ENCODE results near the gene TRIO. TPM values are rescaled to one million over a fixed set of nuclear protein-coding genes. Genes with fewer than 3 reads are reported as not detected.

TRIO gene
- total RNA-seq, 1 experiment from 2014 or later = 99.8 TPM

DNA sequence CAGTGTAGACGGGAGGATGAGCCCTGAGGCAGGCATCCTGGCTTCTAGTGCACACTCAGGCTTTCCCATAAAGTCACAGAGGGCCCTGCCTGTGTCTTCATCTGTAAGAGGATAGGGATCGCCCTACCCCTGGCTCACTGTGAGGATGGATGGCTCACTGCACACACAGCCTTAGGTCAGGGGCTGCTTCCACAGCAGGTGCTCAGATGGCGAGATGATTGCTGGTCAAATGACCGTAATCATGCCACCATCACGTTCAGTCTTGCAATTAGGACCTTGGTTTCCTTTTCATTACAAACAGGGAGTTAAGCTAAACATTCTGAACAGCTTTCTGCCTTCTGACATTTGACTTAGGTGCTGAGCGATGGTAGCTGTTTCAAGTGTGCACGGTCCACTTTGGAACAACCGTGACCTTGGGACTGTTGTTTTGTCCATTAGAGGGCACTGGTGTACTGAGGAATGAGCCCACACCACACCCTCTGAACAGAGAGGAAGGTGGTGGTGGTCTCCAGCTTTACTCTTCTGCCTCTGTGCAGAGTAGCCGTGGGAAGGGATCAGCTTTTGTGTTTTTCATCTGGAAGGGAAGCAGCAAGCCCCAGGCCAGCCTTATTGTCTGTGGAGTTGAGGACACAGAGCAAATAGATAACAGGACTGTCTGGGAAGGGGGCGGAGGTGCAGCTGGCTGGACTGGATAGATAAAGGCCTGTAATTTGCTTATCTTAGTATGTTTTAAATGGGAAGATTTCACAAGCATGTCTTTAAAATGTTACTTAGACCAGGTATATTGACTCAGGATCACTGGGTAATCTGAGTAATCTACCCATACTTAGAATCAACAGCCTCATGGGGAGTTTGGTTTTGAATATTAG lies 183.1 kb downstream of the TRIO start:
- no TSS peak for BruUV-seq (replicated peaks)
- ChIA-PET POLR2A (ENCODE audit: low non-redundant PET) (no interaction called here), CTCF (no interaction called here)
- Histone ChIP-seq H3K4me3 (ENCODE audit: low read depth, low read length, poor library complexity, severe bottlenecking) (no peak overlapping the region), H3K27me3 (replicated peaks; ENCODE audit: insufficient read depth, low read depth, low read length, poor library complexity) (no peaks in the 10 kb centered on the region), H3K36me3 (ENCODE audit: insufficient read depth, low read length, poor library complexity, severe bottlenecking) (no peaks in the 10 kb centered on the region), H3K9me3 (ENCODE audit: low read depth, low read length, poor library complexity, severe bottlenecking) (no peaks in the 10 kb centered on the region), H3K27ac (ENCODE audit: low read depth, low read length, poor library complexity, severe bottlenecking) (no peak overlapping the region), H3K4me1 (ENCODE audit: insufficient read depth, low read length, poor library complexity, severe bottlenecking) (no peaks in the 10 kb centered on the region)
- no peak for TF ChIP-seq EZH2 (IDR thresholded peaks at IDR 0.05; ENCODE audit: borderline replicate concordance, low read depth, low read length, poor library complexity, severe bottlenecking)
- TF ChIP-seq, protein P1, sequence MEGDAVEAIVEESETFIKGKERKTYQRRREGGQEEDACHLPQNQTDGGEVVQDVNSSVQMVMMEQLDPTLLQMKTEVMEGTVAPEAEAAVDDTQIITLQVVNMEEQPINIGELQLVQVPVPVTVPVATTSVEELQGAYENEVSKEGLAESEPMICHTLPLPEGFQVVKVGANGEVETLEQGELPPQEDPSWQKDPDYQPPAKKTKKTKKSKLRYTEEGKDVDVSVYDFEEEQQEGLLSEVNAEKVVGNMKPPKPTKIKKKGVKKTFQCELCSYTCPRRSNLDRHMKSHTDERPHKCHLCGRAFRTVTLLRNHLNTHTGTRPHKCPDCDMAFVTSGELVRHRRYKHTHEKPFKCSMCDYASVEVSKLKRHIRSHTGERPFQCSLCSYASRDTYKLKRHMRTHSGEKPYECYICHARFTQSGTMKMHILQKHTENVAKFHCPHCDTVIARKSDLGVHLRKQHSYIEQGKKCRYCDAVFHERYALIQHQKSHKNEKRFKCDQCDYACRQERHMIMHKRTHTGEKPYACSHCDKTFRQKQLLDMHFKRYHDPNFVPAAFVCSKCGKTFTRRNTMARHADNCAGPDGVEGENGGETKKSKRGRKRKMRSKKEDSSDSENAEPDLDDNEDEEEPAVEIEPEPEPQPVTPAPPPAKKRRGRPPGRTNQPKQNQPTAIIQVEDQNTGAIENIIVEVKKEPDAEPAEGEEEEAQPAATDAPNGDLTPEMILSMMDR (conservative IDR thresholded peaks at IDR 0.05; ENCODE audit: low read depth, low read length) = 0 out of 2 replicates have a peak, but pooled peaks have one; percentile 28
- DNase-seq (ENCODE audit: low spot score) = no peak
- intact Hi-C loops (cut with micrococcal nuclease; ENCODE audit: unreplicated experiment) = no loop called here

DNA sequence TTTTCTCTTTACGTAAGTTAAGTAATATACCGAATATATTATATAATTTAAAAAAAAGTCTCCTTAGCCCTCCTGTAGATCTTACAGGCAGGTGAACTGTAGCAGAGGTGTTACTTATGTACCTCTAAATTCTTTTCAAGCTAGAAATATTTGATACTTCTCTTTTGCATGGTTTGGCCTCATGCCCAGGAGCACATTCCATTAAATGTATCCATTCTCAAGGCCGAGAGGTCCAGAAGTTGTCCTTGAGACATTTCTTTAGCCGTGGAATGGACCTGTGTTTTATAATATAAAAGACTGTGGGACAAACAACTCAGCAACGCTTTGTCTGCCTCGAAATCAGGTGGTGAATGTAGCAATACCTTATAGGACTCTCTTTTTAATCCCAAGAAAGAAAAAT lies 184.5 kb downstream of the TRIO start:
- ChIA-PET CTCF (no interaction called here), POLR2A (ENCODE audit: low non-redundant PET) (no interaction called here)
- Histone ChIP-seq H3K9me3 (ENCODE audit: low read depth, low read length, poor library complexity, severe bottlenecking) (no peaks in the 10 kb centered on the region), H3K27me3 (replicated peaks; ENCODE audit: insufficient read depth, low read depth, low read length, poor library complexity) (no peaks in the 10 kb centered on the region), H3K4me3 (ENCODE audit: low read depth, low read length, poor library complexity, severe bottlenecking) (no peak overlapping the region), H3K27ac (ENCODE audit: low read depth, low read length, poor library complexity, severe bottlenecking) (no peak overlapping the region), H3K36me3 (ENCODE audit: insufficient read depth, low read length, poor library complexity, severe bottlenecking) (no peaks in the 10 kb centered on the region), H3K4me1 (ENCODE audit: insufficient read depth, low read length, poor library complexity, severe bottlenecking) (no peaks in the 10 kb centered on the region)
- intact Hi-C loops (cut with micrococcal nuclease; ENCODE audit: unreplicated experiment) = no loop called here
- no TSS peak for BruUV-seq (replicated peaks)
- TF ChIP-seq, protein P1 (conservative IDR thresholded peaks at IDR 0.05; ENCODE audit: low read depth, low read length) = no peak
- DNase-seq (ENCODE audit: low spot score) = no peak

DNA sequence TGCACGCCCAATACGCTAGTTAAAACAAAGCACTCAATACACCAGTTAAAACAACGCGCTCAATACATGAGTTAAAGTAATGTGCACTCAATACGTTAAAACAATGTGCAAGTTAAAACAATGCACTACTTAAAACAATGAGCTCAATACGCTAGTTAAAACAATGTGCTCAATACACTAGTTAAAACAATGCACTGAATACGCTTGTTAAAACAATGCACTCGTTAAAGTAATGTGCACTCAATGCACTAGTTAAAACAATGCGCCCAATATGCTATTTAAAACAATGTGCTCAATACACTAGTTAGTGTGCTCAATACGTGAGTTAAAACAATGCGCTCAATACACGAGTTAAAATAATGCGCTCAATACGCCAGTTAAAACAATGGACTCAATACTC lies 185.0 kb downstream of the TRIO start:
- no peaks in the 10 kb centered on the region for H3K27me3 ChIP-seq (replicated peaks; ENCODE audit: insufficient read depth, low read depth, low read length, poor library complexity)
- H3K4me1 ChIP-seq (ENCODE audit: insufficient read depth, low read length, poor library complexity, severe bottlenecking) = no peaks in the 10 kb centered on the region
- no peaks in the 10 kb centered on the region for H3K9me3 ChIP-seq (ENCODE audit: low read depth, low read length, poor library complexity, severe bottlenecking)
- intact Hi-C loops (cut with micrococcal nuclease; ENCODE audit: unreplicated experiment) = no loop called here
- no peak for TF ChIP-seq EZH2 (IDR thresholded peaks at IDR 0.05; ENCODE audit: borderline replicate concordance, low read depth, low read length, poor library complexity, severe bottlenecking)
- TF ChIP-seq, protein P1 (conservative IDR thresholded peaks at IDR 0.05; ENCODE audit: low read depth, low read length) = no peak
- no peak overlapping the region for H3K4me3 ChIP-seq (ENCODE audit: low read depth, low read length, poor library complexity, severe bottlenecking)
- BruUV-seq (replicated peaks) = no TSS peak
- no peaks in the 10 kb centered on the region for H3K36me3 ChIP-seq (ENCODE audit: insufficient read depth, low read length, poor library complexity, severe bottlenecking)
- POLR2A ChIA-PET (ENCODE audit: low non-redundant PET) = no interaction called here
- CTCF ChIA-PET = no interaction called here
- no peak overlapping the region for H3K27ac ChIP-seq (ENCODE audit: low read depth, low read length, poor library complexity, severe bottlenecking)
- no peak for DNase-seq (ENCODE audit: low spot score)

Measured in A673 (cell line).